H1 (cell line): Measurements from ENCODE around the gene VGLL4. TPM values are rescaled to one million over a fixed set of nuclear protein-coding genes. Genes with fewer than 3 reads are reported as not detected.

Source experiments
- CTCF ChIA-PET: fragments of 300-600 bp; sonication (Branson Sonifier 250); formaldehyde crosslinking; loops from one replicate; lab custom pipeline; 2021; ENCODE audit not compliant: partially characterized antibody; lab: Charles Lee
- POLR2A ChIA-PET: fragments of 300-600 bp; sonication (Branson Sonifier 250); formaldehyde crosslinking; loops from one replicate; lab custom pipeline; 2021; ENCODE audit warnings: inconsistent platforms; ENCODE audit not compliant: partially characterized antibody; lab: Charles Lee
- DNase-seq, 2 experiments: peaks; one replicate each; pipeline versions ENCODE4 v3.0.0 to v3.0.0-alpha.2; 2010 to 2022; ENCODE audit warnings: low spot score in 2 of 2, low read depth in 1 of 2, mixed read lengths in 1 of 2
- FAIRE-seq: peaks from 2 replicates; lab custom pipeline; 2011; peaks lifted over from hg19 to GRCh38; lab: Jason Lieb, UNC
- H2AFZ ChIP-seq: 2 replicates; pipeline ENCODE4 v1.8.1; 2012; ENCODE audit warnings: low read length, inconsistent platforms
- H2AK5ac ChIP-seq: 2 replicates; pipeline ENCODE4 v1.6.1; 2013; ENCODE audit warnings: low read depth, low read length
- H2BK120ac ChIP-seq: replicated peaks from 2 replicates; pipeline ENCODE3; 2013; ENCODE audit warnings: low read depth, low read length, inconsistent platforms
- H2BK12ac ChIP-seq: 2 replicates; pipeline ENCODE4 v1.6.1; 2013; ENCODE audit warnings: low read depth, low read length
- H2BK15ac ChIP-seq: 2 replicates; pipeline ENCODE4 v1.6.1; 2013; ENCODE audit warnings: low read length
- H2BK20ac ChIP-seq: 2 replicates; pipeline ENCODE4 v1.6.1; 2013; ENCODE audit warnings: low read length
- H2BK5ac ChIP-seq: 2 replicates; pipeline ENCODE4 v1.6.1; 2013; ENCODE audit warnings: low read depth, low read length
- H3K14ac ChIP-seq: 2 replicates; pipeline ENCODE4 v1.6.1; 2013; ENCODE audit warnings: inconsistent platforms; ENCODE audit not compliant: insufficient read length
- H3K18ac ChIP-seq: 2 replicates; pipeline ENCODE4 v1.6.1; 2013; ENCODE audit warnings: low read length; ENCODE audit errors: extremely low read depth
- H3K23ac ChIP-seq: 2 replicates; pipeline ENCODE4 v1.6.1; 2013; ENCODE audit warnings: inconsistent platforms; ENCODE audit not compliant: insufficient read length
- H3K23me2 ChIP-seq: 2 replicates; pipeline ENCODE4 v1.6.1; 2013; ENCODE audit warnings: low read depth, low read length
- H3K27ac ChIP-seq: 2 replicates; pipeline ENCODE4 v1.6.1; 2011; ENCODE audit warnings: low read depth, low read length, inconsistent platforms
- H3K27me3 ChIP-seq, 4 experiments: replicated peaks in 1 of 4; 1 replicate in 1 of 4; 2 replicates in 3 of 4; pipeline versions ENCODE4 v1.6.1 to v1.8.1; 2011 to 2013; ENCODE audit warnings: low read length in 3 of 4, mild to moderate bottlenecking in 3 of 4, inconsistent platforms in 2 of 4, mixed read lengths in 2 of 4, moderate library complexity in 1 of 4; ENCODE audit not compliant: control insufficient read depth in 3 of 4, insufficient read depth in 3 of 4; ENCODE audit errors: extremely low read depth in 1 of 4
- H3K36me3 ChIP-seq, 4 experiments: 2 replicates each; pipeline versions ENCODE4 v1.6.1 to v1.8.1; 2011 to 2013; ENCODE audit warnings: mild to moderate bottlenecking in 4 of 4, low read length in 3 of 4, moderate library complexity in 2 of 4, control low read depth in 1 of 4, inconsistent platforms in 1 of 4; ENCODE audit not compliant: insufficient read depth in 4 of 4, control insufficient read depth in 2 of 4
- H3K4ac ChIP-seq: replicated peaks from 2 replicates; pipeline ENCODE3; 2013; ENCODE audit warnings: low read length, low read depth, mixed read lengths, inconsistent platforms; ENCODE audit not compliant: insufficient read length
- H3K4me1 ChIP-seq, 4 experiments: replicated peaks in 1 of 4; 1 replicate in 1 of 4; 2 replicates in 3 of 4; pipeline versions ENCODE4 v1.6.1 to v1.8.1; 2011 to 2013; ENCODE audit warnings: low read length in 3 of 4, inconsistent platforms in 2 of 4, mixed read lengths in 1 of 4; ENCODE audit not compliant: insufficient read depth in 4 of 4, control insufficient read depth in 3 of 4
- H3K4me2 ChIP-seq, 2 experiments: 2 replicates each; pipeline versions ENCODE4 v1.6.1 to v1.8.1; 2011 to 2013; ENCODE audit warnings: low read depth in 2 of 2, low read length in 2 of 2, control low read depth in 1 of 2, inconsistent platforms in 1 of 2, mild to moderate bottlenecking in 1 of 2; ENCODE audit not compliant: insufficient read depth in 1 of 2
- H3K4me3 ChIP-seq, 4 experiments: fragments of 200-600, 300-600 bp in 1 of 4; sonication (generic), shearing (Covaris generic), sonication (Bioruptor Twin) in 1 of 4; 2 replicates each; pipeline versions ENCODE4 v1.5.1 to v1.8.1; 2011 to 2016; ENCODE audit warnings: low read length in 4 of 4, low read depth in 3 of 4, control low read depth in 2 of 4, inconsistent platforms in 2 of 4, mild to moderate bottlenecking in 2 of 4, mixed read lengths in 1 of 4, moderate library complexity in 1 of 4; ENCODE audit not compliant: insufficient read depth in 2 of 4; ENCODE audit errors: extremely low read depth in 1 of 4
- H3K56ac ChIP-seq: replicated peaks from 2 replicates; pipeline ENCODE3; 2013; ENCODE audit warnings: low read depth, mild to moderate bottlenecking, mixed read lengths, low read length, inconsistent platforms; ENCODE audit not compliant: insufficient read length
- H3K79me1 ChIP-seq: 2 replicates; pipeline ENCODE4 v1.6.1; 2013; ENCODE audit warnings: low read depth, low read length, control low read depth
- H3K79me2 ChIP-seq, 2 experiments: 2 replicates each; pipeline versions ENCODE4 v1.6.1 to v1.8.1; 2012 to 2013; ENCODE audit warnings: low read length in 2 of 2, mild to moderate bottlenecking in 2 of 2, inconsistent platforms in 1 of 2; ENCODE audit not compliant: insufficient read depth in 2 of 2, control insufficient read depth in 1 of 2
- H3K9ac ChIP-seq, 4 experiments: replicated peaks in 1 of 4; 1 replicate in 1 of 4; 2 replicates in 3 of 4; pipeline versions ENCODE4 v1.6.1 to v1.8.1; 2011 to 2013; ENCODE audit warnings: low read depth in 3 of 4, low read length in 3 of 4, control low read depth in 2 of 4, mild to moderate bottlenecking in 2 of 4, moderate library complexity in 2 of 4, inconsistent platforms in 1 of 4; ENCODE audit errors: extremely low read depth in 1 of 4
- H3K9me3 ChIP-seq, 2 experiments: 2 replicates each; pipeline versions ENCODE4 v1.6.1 to v1.8.1; 2012 to 2013; ENCODE audit warnings: mild to moderate bottlenecking in 2 of 2, moderate library complexity in 2 of 2, control low read depth in 1 of 2, inconsistent platforms in 1 of 2, low read depth in 1 of 2, low read length in 1 of 2, mixed read lengths in 1 of 2; ENCODE audit not compliant: insufficient read depth in 2 of 2
- H4K20me1 ChIP-seq, 2 experiments: replicated peaks in 1 of 2; 2 replicates each; pipeline versions ENCODE3 to v1.8.1; 2011 to 2013; ENCODE audit warnings: inconsistent platforms in 2 of 2, low read length in 2 of 2, mild to moderate bottlenecking in 1 of 2; ENCODE audit not compliant: insufficient read depth in 2 of 2, control insufficient read depth in 1 of 2
- H4K5ac ChIP-seq: 2 replicates; pipeline ENCODE4 v1.6.1; 2013; ENCODE audit warnings: low read length, low read depth, mixed read lengths, inconsistent platforms; ENCODE audit not compliant: insufficient read length
- H4K8ac ChIP-seq: 2 replicates; pipeline ENCODE4 v1.8.0; 2013; ENCODE audit warnings: mild to moderate bottlenecking, moderate library complexity, low read length, inconsistent platforms; ENCODE audit not compliant: insufficient read depth; ENCODE audit errors: extremely low read depth
- H4K91ac ChIP-seq: replicated peaks from 2 replicates; pipeline ENCODE3; 2013; ENCODE audit warnings: low read length, mixed read lengths, inconsistent platforms; ENCODE audit not compliant: insufficient read length
- ATF2 ChIP-seq: IDR thresholded peaks from 2 replicates; pipeline ENCODE4 v1.6.1; 2012; ENCODE audit warnings: low read length, inconsistent platforms
- NRF1 ChIP-seq: IDR thresholded peaks from 2 replicates; pipeline ENCODE4 v1.6.1; 2011; ENCODE audit warnings: mild to moderate bottlenecking, low read depth, low read length, improper control_type of control experiment
- POLR2A ChIP-seq, 2 experiments: IDR thresholded peaks; 1 replicate in 1 of 2; 2 replicates in 1 of 2; pipeline ENCODE4 v1.6.1; 2011; ENCODE audit warnings: low read depth in 2 of 2, low read length in 2 of 2, mild to moderate bottlenecking in 2 of 2; ENCODE audit errors: control extremely low read depth in 1 of 2
- USF2 ChIP-seq: IDR thresholded peaks from 2 replicates; pipeline ENCODE4 v1.6.1; 2011; ENCODE audit warnings: low read length, improper control_type of control experiment
- WGBS, 2 experiments: shearing (Covaris generic) in 1 of 2; methylation state at CpG; one replicate each; pipeline versions ENCODE4 v1.1.6 to v1.1.7; 2013 to 2015; ENCODE audit warnings: low lambda C conversion rate in 2 of 2, mixed read lengths in 2 of 2, inconsistent platforms in 1 of 2, low coverage in 1 of 2, missing lambda C conversion rate in 1 of 2; ENCODE audit not compliant: insufficient replicate concordance in 2 of 2, insufficient coverage in 1 of 2, insufficient read length in 1 of 2; ENCODE audit errors: extremely low coverage in 1 of 2, missing lambda C conversion rate in 1 of 2; 5-methylcytosine and 5-hydroxymethylcytosine counted together
- polyA plus RNA-seq, 7 experiments: library from polyadenylated mRNA; depleted of rRNA in 3 of 7; stranded (reverse) in 5 of 7; unstranded in 2 of 7; fragments of >200 nt in 5 of 7; fragments of 200-250 nt in 2 of 7; gene quantifications; 1 replicate in 5 of 7; 2 replicates in 1 of 7; 4 replicates in 1 of 7; pipeline versions ENCODE4 v1.2.1 to v1.2.3, GENCODE V29; 2011 to 2013; ENCODE audit warnings: missing spikeins in 2 of 7, mixed read lengths in 2 of 7
- total RNA-seq: library from RNA; stranded (reverse); fragmentation: NEBNext Ultra II Directional; extraction: Animal tissue kit (Norgen Biotek cat#: 25700); gene quantifications from 2 replicates; pipeline ENCODE4 v1.2.1, GENCODE V29; 2021

VGLL4 gene
- total and polyA plus RNA-seq, 2 of the 8 experiments (the other 6 are each of a cell fraction or from before 2014, with no cell fraction given), result 45.1 to 50.0 TPM

GRCh38 chr3:11570251-11570650, 73.5 kb downstream of the VGLL4 start:
- Histone ChIP-seq H2BK12ac (no peak overlapping the region), H2BK15ac (no peak overlapping the region), H2BK5ac (no peak overlapping the region), H3K9ac (no peak overlapping the region), H2AFZ (no peak overlapping the region), H3K4me3 (no peak overlapping the region), H2AK5ac (no peak overlapping the region), H4K5ac (no peak overlapping the region), H3K27ac (no peak overlapping the region), H3K14ac (no peak overlapping the region), H3K79me2 (peaks cover 0 to 54% of the 10 kb centered on the region in 2 experiments; a peak in 2 of 4 replicates), H3K4me1 (no peaks in the 10 kb centered on the region), H4K20me1 (peaks cover 13 to 24% of the 10 kb centered on the region in 2 experiments), H4K91ac (no peak overlapping the region), H3K27me3 (no peaks in the 10 kb centered on the region), H4K8ac (no peak overlapping the region), H3K9me3 (no peaks in the 10 kb centered on the region), H3K18ac (no peak overlapping the region), H3K36me3 (peaks cover 0 to 8% (median 0%) of the 10 kb centered on the region in 4 experiments; a peak in 3 of 8 replicates), H2BK20ac (no peak overlapping the region), H3K79me1 (peaks cover 20% of the 10 kb centered on the region), H3K4ac (no peak overlapping the region), H3K23ac (no peak overlapping the region), H2BK120ac (no peak overlapping the region), H3K23me2 (no peaks in the 10 kb centered on the region; the same call in 1 of the 2 replicates), H3K56ac (no peak overlapping the region), H3K4me2 (no peak overlapping the region)
- no peak for FAIRE-seq
- ChIA-PET POLR2A (interaction anchor here (0.6 kb wide), 1 partner anchor 245 kb away, joined by 5 read pairs; no protein-coding TSS in a partner anchor), CTCF (interaction anchor here (0.5 to 1.3 kb wide), 2 partner anchors 14 to 191 kb away, joined by 3 to 7 read pairs; no protein-coding TSS in a partner anchor)
- DNase-seq, result no peak
- no peak for TF ChIP-seq USF2
- no peak for TF ChIP-seq NRF1
- TF ChIP-seq POLR2A (IDR thresholded peaks at IDR 0.05; ENCODE audit: control extremely low read depth in 1 of 2, low read depth in 2 of 2, low read length in 2 of 2), result no peak
- no peak for TF ChIP-seq ATF2
- 91% methylated on average over 13 of the region's 13 CpGs; no CpG with 5 or more reads in 1 of the 2 experiments for WGBS, 2 experiments
